ENCODE data around the gene ADRA2B.
"Not testable (repeated sequence)": the region's sequence is repeated elsewhere in the genome, so short reads cannot be mapped to it uniquely, and the experiment has no call there.

DNA sequence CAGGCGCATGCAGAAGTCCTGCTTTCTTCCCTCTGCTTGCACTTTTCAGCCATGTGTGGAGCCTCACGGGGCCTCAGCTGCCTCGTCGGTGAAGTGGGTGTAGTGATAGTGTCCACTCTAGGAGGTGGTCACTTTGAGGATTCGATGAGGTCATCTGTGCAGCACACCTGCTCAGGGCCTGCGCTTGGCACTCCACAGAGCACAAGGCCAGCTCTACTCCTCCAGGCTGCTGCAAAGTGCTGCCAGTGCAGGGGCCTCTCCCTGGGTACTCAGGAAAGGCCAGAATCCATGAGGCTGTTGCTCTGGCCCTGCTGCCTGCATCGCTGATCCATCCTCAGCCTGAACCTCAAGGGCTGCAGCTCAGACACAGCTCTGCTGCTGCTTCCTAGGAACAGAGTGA, 49.9 kb downstream of the ADRA2B start:
- TF ChIP-seq, protein P1, sequence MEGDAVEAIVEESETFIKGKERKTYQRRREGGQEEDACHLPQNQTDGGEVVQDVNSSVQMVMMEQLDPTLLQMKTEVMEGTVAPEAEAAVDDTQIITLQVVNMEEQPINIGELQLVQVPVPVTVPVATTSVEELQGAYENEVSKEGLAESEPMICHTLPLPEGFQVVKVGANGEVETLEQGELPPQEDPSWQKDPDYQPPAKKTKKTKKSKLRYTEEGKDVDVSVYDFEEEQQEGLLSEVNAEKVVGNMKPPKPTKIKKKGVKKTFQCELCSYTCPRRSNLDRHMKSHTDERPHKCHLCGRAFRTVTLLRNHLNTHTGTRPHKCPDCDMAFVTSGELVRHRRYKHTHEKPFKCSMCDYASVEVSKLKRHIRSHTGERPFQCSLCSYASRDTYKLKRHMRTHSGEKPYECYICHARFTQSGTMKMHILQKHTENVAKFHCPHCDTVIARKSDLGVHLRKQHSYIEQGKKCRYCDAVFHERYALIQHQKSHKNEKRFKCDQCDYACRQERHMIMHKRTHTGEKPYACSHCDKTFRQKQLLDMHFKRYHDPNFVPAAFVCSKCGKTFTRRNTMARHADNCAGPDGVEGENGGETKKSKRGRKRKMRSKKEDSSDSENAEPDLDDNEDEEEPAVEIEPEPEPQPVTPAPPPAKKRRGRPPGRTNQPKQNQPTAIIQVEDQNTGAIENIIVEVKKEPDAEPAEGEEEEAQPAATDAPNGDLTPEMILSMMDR (IDR thresholded peaks at IDR 0.05): not testable (repeated sequence)
- not testable (repeated sequence) for TF ChIP-seq POLR2A (IDR thresholded peaks at IDR 0.05; ENCODE audit: low read depth)

All from esophagus muscularis mucosa (tissue), 3 donors.